GM12865 (cell line): Measurements from ENCODE around the gene TOX2.

ENCODE experiments used
- DNase-seq: peaks from one replicate; pipeline ENCODE4 v3.0.0; 2010; ENCODE audit warnings: low read depth
- H3K4me3 ChIP-seq: 2 replicates; pipeline ENCODE4 v1.5.1; 2011; ENCODE audit warnings: mild to moderate bottlenecking, low read depth, low read length, control low read depth
- CTCF ChIP-seq: IDR thresholded peaks from 2 replicates; pipeline ENCODE4 v1.5.1; 2011; ENCODE audit warnings: low read length, control low read depth, low read depth, inconsistent platforms; ENCODE audit not compliant: insufficient read depth; ENCODE audit errors: missing control alignments

The TOX2 gene

GRCh38 chr20:43948455-43948854, 33.8 kb downstream of the TOX2 start:
- DNase-seq: no peak
- TF ChIP-seq CTCF: no peak
- no peak overlapping the region for H3K4me3 ChIP-seq

GRCh38 chr20:43949248-43949647, 34.6 kb downstream of the TOX2 start:
- no peak for DNase-seq
- H3K4me3 ChIP-seq: no peak overlapping the region
- TF ChIP-seq CTCF: no peak

- DNase-seq: peak; percentile 87
- no peak for TF ChIP-seq CTCF
- no peak overlapping the region for H3K4me3 ChIP-seq
Observed at GRCh38 chr20:43949741-43950618, 35.3 kb downstream of the TOX2 start.

- TF ChIP-seq CTCF: no peak
- no peak overlapping the region for H3K4me3 ChIP-seq
- DNase-seq: peak; percentile 21
Observed at GRCh38 chr20:43953919-43954592, 39.4 kb downstream of the TOX2 start.

GRCh38 chr20:43954704-43955061, 40.0 kb downstream of the TOX2 start:
- no peak for TF ChIP-seq CTCF
- no peak overlapping the region for H3K4me3 ChIP-seq
- DNase-seq: no peak

GRCh38 chr20:43955062-43955749, 40.6 kb downstream of the TOX2 start:
- no peak for TF ChIP-seq CTCF
- peak; percentile 87 for DNase-seq
- no peak overlapping the region for H3K4me3 ChIP-seq
